Activated naive CD4-positive, alpha-beta T cell treated with anti-CD3 and anti-CD28 coated beads for 36 hours (primary cell): Measurements from ENCODE around the gene UBASH3B. TPM values are rescaled to one million over a fixed set of nuclear protein-coding genes. Genes with fewer than 3 reads are reported as not detected.

Experiments used
- CTCF ChIA-PET: fragments of 350-600 bp; sonication (Branson Sonifier 250); formaldehyde crosslinking; loops from one replicate; lab custom pipeline; 2021; ENCODE audit warnings: antibody characterized with exemption; lab: Charles Lee
- DNase-seq: peaks from one replicate; pipeline ENCODE4 v3.0.0-alpha.2; 2020
- H3K27ac Mint-ChIP-seq: one replicate; pipeline ENCODE4 v1.8.0; 2021; ENCODE audit warnings: mild to moderate bottlenecking, mixed read lengths
- H3K27me3 Mint-ChIP-seq: one replicate; pipeline ENCODE4 v1.8.0; 2021; ENCODE audit warnings: low read depth, mixed read lengths
- H3K36me3 Mint-ChIP-seq: one replicate; pipeline ENCODE4 v1.8.0; 2021; ENCODE audit warnings: low read depth, mixed read lengths
- H3K4me1 Mint-ChIP-seq: one replicate; pipeline ENCODE4 v1.8.0; 2021; ENCODE audit warnings: low read depth, mixed read lengths
- H3K4me3 Mint-ChIP-seq: one replicate; pipeline ENCODE4 v1.8.0; 2021; ENCODE audit warnings: mild to moderate bottlenecking, moderate library complexity, mixed read lengths
- H3K9me3 Mint-ChIP-seq: one replicate; pipeline ENCODE4 v1.8.0; 2021; ENCODE audit warnings: mixed read lengths
- intact Hi-C: fragments of 100-400 bp; cut with micrococcal nuclease; formaldehyde crosslinking; loops from one replicate; pipeline ENCODE4 v1.15.1; 2023
- total RNA-seq, 2 experiments: library from RNA; stranded (reverse); gene quantifications; one replicate each; pipeline ENCODE4 v1.2.3, GENCODE V29; 2021

The UBASH3B gene
- total RNA-seq, 2 experiments from 2014 or later: 17.9 to 21.1 TPM

GRCh38 chr11:122628810-122629555, 26.5 kb upstream of the UBASH3B start:
- intact Hi-C loops: loop anchor here (1.0 to 5.0 kb wide), 6 partner anchors 26 to 393 kb away; partner anchors contain the start of gene UBASH3B
- H3K27me3 Mint-ChIP-seq: no peaks in the 10 kb centered on the region
- CTCF ChIA-PET: interaction anchor here (0.6 to 15.5 kb wide), 36 partner anchors 9 to 227 kb away, joined by 3 to 252 read pairs (median 4); partner anchors contain the start of gene UBASH3B
- DNase-seq: peak; percentile 79
- peaks cover 13% of the 10 kb centered on the region for H3K4me1 Mint-ChIP-seq
- H3K27ac Mint-ChIP-seq: no peak overlapping the region
- no peaks in the 10 kb centered on the region for H3K9me3 Mint-ChIP-seq
- H3K36me3 Mint-ChIP-seq: no peaks in the 10 kb centered on the region
- no peak overlapping the region for H3K4me3 Mint-ChIP-seq

- CTCF ChIA-PET: interaction anchor here (0.7 to 15.5 kb wide), 9 partner anchors 24 to 390 kb away, joined by 3 to 252 read pairs (median 4); no protein-coding TSS in a partner anchor
These were observed 23.2 kb upstream of the UBASH3B start for GRCh38 chr11:122632181-122632824.

GRCh38 chr11:122633219-122633829, 22.2 kb upstream of the UBASH3B start:
- Mint-ChIP-seq H3K9me3 (no peaks in the 10 kb centered on the region), H3K36me3 (no peaks in the 10 kb centered on the region), H3K4me1 (peaks cover 18% of the 10 kb centered on the region), H3K4me3 (no peak overlapping the region), H3K27me3 (no peaks in the 10 kb centered on the region), H3K27ac (no peak overlapping the region)
- intact Hi-C loops: loop anchor here (1.0 kb wide), 3 partner anchors 121 to 221 kb away; no protein-coding TSS in a partner anchor
- CTCF ChIA-PET: interaction anchor here (0.7 to 15.5 kb wide), 14 partner anchors 23 to 389 kb away, joined by 3 to 252 read pairs (median 4); no protein-coding TSS in a partner anchor
- DNase-seq: no peak

More at GRCh38 chr11:122632181-122632824, 23.2 kb upstream of the UBASH3B start:
- H3K4me3 Mint-ChIP-seq: no peak overlapping the region
- no peak overlapping the region for H3K27ac Mint-ChIP-seq
- no peak for DNase-seq
- H3K9me3 Mint-ChIP-seq: no peaks in the 10 kb centered on the region
- intact Hi-C loops: no loop called here
- H3K4me1 Mint-ChIP-seq: peaks cover 14% of the 10 kb centered on the region
- H3K36me3 Mint-ChIP-seq: no peaks in the 10 kb centered on the region
- no peaks in the 10 kb centered on the region for H3K27me3 Mint-ChIP-seq

GRCh38 chr11:122634501-122634900, 21.0 kb upstream of the UBASH3B start:
- intact Hi-C loops: no loop called here
- peaks cover 13% of the 10 kb centered on the region for H3K4me1 Mint-ChIP-seq
- no peak for DNase-seq
- H3K4me3 Mint-ChIP-seq: no peak overlapping the region
- H3K9me3 Mint-ChIP-seq: no peaks in the 10 kb centered on the region
- H3K36me3 Mint-ChIP-seq: no peaks in the 10 kb centered on the region
- H3K27ac Mint-ChIP-seq: no peak overlapping the region
- no peaks in the 10 kb centered on the region for H3K27me3 Mint-ChIP-seq
- CTCF ChIA-PET: interaction anchor here (0.9 to 15.5 kb wide), 8 partner anchors 93 to 219 kb away, joined by 3 to 252 read pairs (median 3); no protein-coding TSS in a partner anchor

DNA sequence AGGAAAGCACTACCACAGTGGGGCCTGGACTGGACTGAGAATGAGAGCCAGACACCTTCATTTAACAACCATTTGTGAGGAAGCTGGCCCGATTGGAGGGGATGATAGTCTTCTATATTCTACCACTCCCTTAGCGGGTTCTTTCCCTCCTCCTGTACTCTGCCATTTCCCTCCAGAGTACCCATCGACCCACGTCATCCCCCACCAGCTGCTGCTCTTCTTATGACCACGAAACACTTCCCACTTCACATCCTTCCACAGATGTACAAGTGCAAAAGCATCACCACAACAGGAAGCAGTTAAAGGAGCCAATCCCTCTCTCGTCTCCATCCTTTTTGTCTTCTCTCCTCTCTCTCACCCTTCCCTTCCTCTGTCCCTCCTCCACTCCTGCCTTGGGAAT, 18.0 kb upstream of the UBASH3B start:
- Mint-ChIP-seq H3K9me3 (no peaks in the 10 kb centered on the region), H3K27me3 (no peaks in the 10 kb centered on the region), H3K27ac (no peak overlapping the region), H3K4me3 (no peak overlapping the region), H3K36me3 (no peaks in the 10 kb centered on the region), H3K4me1 (peaks cover 9% of the 10 kb centered on the region)
- DNase-seq: peak; percentile 45
- CTCF ChIA-PET: interaction anchor here (2.4 to 15.5 kb wide), 4 partner anchors 9 to 216 kb away, joined by 10 to 252 read pairs (median 18); no protein-coding TSS in a partner anchor
- intact Hi-C loops: no loop called here

- Mint-ChIP-seq H3K4me3 (no peak overlapping the region), H3K9me3 (no peaks in the 10 kb centered on the region), H3K27me3 (no peaks in the 10 kb centered on the region), H3K4me1 (peaks cover 3% of the 10 kb centered on the region), H3K36me3 (no peaks in the 10 kb centered on the region), H3K27ac (no peak overlapping the region)
- intact Hi-C loops: no loop called here
- CTCF ChIA-PET: interaction anchor here (0.6 to 1.0 kb wide), 2 partner anchors 14 to 129 kb away, joined by 3 read pairs; no protein-coding TSS in a partner anchor
- no peak for DNase-seq
These were observed 13.0 kb upstream of the UBASH3B start for GRCh38 chr11:122642472-122642922.

DNA sequence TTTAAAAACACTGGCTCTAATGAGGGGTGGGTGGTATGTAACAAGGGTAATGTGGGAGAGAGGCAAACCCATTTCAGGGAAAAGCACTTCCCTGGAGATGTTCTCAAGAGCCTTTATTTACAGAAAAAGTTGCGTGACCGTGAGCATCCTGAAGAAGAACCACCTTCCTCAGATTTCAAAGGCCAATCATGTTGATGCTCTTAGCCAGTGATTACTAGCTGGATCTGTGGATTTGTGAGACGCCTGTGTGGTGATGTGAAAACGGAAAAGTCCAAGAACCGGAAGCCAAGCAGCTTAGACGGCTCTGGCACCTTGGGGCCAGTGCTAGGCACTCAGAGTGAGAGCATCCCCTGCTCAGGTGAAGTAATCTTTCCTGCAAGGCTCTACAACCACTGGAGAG, 12.6 kb upstream of the UBASH3B start:
- H3K4me1 Mint-ChIP-seq: no peaks in the 10 kb centered on the region
- no peaks in the 10 kb centered on the region for H3K36me3 Mint-ChIP-seq
- CTCF ChIA-PET: interaction anchor here (1.0 kb wide), 1 partner anchor 14 kb away, joined by 3 read pairs; no protein-coding TSS in a partner anchor
- H3K9me3 Mint-ChIP-seq: no peaks in the 10 kb centered on the region
- no peak overlapping the region for H3K27ac Mint-ChIP-seq
- no peaks in the 10 kb centered on the region for H3K27me3 Mint-ChIP-seq
- no peak overlapping the region for H3K4me3 Mint-ChIP-seq
- DNase-seq: no peak
- intact Hi-C loops: no loop called here

- intact Hi-C loops: no loop called here
- Mint-ChIP-seq H3K4me3 (no peak overlapping the region), H3K9me3 (no peaks in the 10 kb centered on the region), H3K27me3 (no peaks in the 10 kb centered on the region), H3K36me3 (no peaks in the 10 kb centered on the region), H3K27ac (no peak overlapping the region), H3K4me1 (no peaks in the 10 kb centered on the region)
- no peak for DNase-seq
- CTCF ChIA-PET: interaction anchor here (2.0 kb wide), 1 partner anchor 10 kb away, joined by 7 read pairs; the partner anchor contains the start of gene UBASH3B
These were observed 9.7 kb upstream of the UBASH3B start for GRCh38 chr11:122645847-122646246.

DNA sequence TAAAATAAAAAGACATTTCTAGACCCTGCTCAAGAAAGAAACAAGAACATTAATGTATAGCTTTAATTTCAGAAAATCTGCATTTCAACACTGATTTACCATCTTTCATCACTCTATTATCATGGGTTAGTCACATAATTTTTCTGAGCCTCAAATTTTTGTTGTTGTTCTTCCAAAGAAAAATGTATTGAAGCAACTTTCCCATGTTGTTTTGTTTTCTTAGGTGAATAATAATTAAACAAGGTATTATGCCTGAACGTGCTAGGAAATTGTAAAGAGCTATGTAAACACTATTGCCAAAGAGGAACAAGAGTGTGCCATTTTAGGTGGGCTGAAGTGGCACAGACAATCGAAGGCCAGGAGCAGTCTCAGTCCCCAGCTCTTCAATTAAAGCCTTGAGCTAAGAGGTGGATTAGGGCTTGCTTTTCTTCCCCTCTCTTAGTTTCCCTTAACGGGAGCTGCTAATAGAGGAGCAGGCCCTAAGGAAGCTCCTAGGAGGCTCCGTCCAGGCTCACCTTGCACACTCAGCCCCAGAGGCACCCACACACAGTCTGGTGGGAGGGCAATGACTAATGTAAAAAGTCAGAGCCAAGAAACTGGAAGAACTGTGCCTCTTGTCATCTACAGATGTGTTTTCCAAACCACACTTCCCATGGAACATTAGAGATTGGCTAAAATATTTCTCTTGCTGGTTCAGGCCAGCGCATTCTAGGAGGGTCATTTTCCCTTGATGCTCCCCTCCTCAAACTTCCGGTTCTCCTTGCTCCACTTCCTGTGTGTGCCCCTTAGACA, 8.8 kb upstream of the UBASH3B start:
- intact Hi-C loops: loop anchor here (1.0 kb wide), 1 partner anchor 408 kb away; no protein-coding TSS in a partner anchor
- no peak overlapping the region for H3K27ac Mint-ChIP-seq
- H3K36me3 Mint-ChIP-seq: no peaks in the 10 kb centered on the region
- H3K9me3 Mint-ChIP-seq: no peaks in the 10 kb centered on the region
- DNase-seq: no peak
- CTCF ChIA-PET: interaction anchor here (2.0 kb wide), 1 partner anchor 9 kb away, joined by 7 read pairs; the partner anchor contains the start of gene UBASH3B
- H3K4me1 Mint-ChIP-seq: no peaks in the 10 kb centered on the region
- no peak overlapping the region for H3K4me3 Mint-ChIP-seq
- no peaks in the 10 kb centered on the region for H3K27me3 Mint-ChIP-seq

- DNase-seq: no peak
- no peak overlapping the region for H3K4me3 Mint-ChIP-seq
- no peak overlapping the region for H3K27ac Mint-ChIP-seq
- H3K27me3 Mint-ChIP-seq: no peaks in the 10 kb centered on the region
- intact Hi-C loops: loop anchor here (1.0 kb wide), 1 partner anchor 406 kb away; no protein-coding TSS in a partner anchor
- no peaks in the 10 kb centered on the region for H3K4me1 Mint-ChIP-seq
- H3K9me3 Mint-ChIP-seq: no peaks in the 10 kb centered on the region
- CTCF ChIA-PET: interaction anchor here (2.0 kb wide), 1 partner anchor 8 kb away, joined by 7 read pairs; the partner anchor contains the start of gene UBASH3B
- H3K36me3 Mint-ChIP-seq: no peaks in the 10 kb centered on the region
These were observed 7.7 kb upstream of the UBASH3B start for GRCh38 chr11:122647736-122648275.

DNA sequence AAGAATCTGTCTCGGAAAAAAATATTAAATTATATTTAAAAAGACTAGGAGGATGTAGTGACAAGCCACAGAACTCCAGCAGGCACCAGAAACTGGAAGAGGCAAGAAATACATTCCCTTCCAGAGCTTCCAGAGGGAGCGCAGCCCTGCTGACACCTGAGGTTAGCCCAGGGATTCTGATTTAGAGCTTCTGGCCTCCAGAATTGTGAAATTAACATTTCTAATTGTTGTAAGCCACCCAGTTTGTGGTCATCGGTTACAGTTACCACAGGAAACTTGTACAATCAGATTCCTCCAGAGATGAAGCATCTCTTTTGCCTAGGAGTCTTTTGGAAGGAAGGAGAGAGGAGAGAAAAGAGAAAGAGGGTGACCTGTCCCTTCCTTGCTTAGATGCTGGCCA, 6.4 kb upstream of the UBASH3B start:
- intact Hi-C loops: no loop called here
- Mint-ChIP-seq H3K36me3 (no peaks in the 10 kb centered on the region), H3K9me3 (no peaks in the 10 kb centered on the region), H3K4me1 (no peaks in the 10 kb centered on the region), H3K27ac (no peak overlapping the region), H3K4me3 (no peak overlapping the region), H3K27me3 (no peaks in the 10 kb centered on the region)
- DNase-seq: no peak
- CTCF ChIA-PET: no interaction called here
